Parathyroid adenoma (tissue), 2 donors: ENCODE results near the gene SREBF1.

ENCODE experiments used
- H2AFZ ChIP-seq: fragments of 300-600 bp; sonication (generic); one replicate; pipeline ENCODE4 v1.7.0; 2017; ENCODE audit warnings: antibody characterized with exemption, mild to moderate bottlenecking
- H3K27ac ChIP-seq: fragments of 300-600 bp; sonication (generic); one replicate; pipeline ENCODE4 v1.7.0; 2017
- H3K27me3 ChIP-seq: fragments of 300-600 bp; sonication (generic); one replicate; pipeline ENCODE4 v1.7.0; 2017; ENCODE audit warnings: low read length; ENCODE audit not compliant: control insufficient read depth, insufficient read depth
- H3K36me3 ChIP-seq: fragments of 300-600 bp; sonication (generic); one replicate; pipeline ENCODE4 v1.7.0; 2017; ENCODE audit warnings: low read length; ENCODE audit not compliant: control insufficient read depth, insufficient read depth
- H3K4me1 ChIP-seq: fragments of 300-600 bp; sonication (generic); one replicate; pipeline ENCODE4 v1.7.0; 2017; ENCODE audit warnings: control low read depth
- H3K4me2 ChIP-seq: fragments of 300-600 bp; sonication (generic); one replicate; pipeline ENCODE4 v1.7.0; 2017; ENCODE audit warnings: low read length
- H3K4me3 ChIP-seq: fragments of 300-600 bp; sonication (generic); one replicate; pipeline ENCODE4 v1.7.0; 2017; ENCODE audit warnings: low read depth, low read length
- H3K79me2 ChIP-seq: fragments of 300-600 bp; sonication (generic); one replicate; pipeline ENCODE4 v1.7.0; 2017; ENCODE audit warnings: control low read depth
- H3K9ac ChIP-seq: fragments of 300-600 bp; sonication (generic); one replicate; pipeline ENCODE4 v1.7.0; 2017; ENCODE audit warnings: mild to moderate bottlenecking
- H3K9me3 ChIP-seq: fragments of 300-600 bp; sonication (generic); one replicate; pipeline ENCODE4 v1.7.0; 2017; ENCODE audit warnings: low read length; ENCODE audit not compliant: control insufficient read depth
- CTCF ChIP-seq: fragments of 300-600 bp; sonication (generic); IDR thresholded peaks from one replicate; pipeline ENCODE4 v1.7.0; 2017; ENCODE audit warnings: antibody characterized with exemption, mild to moderate bottlenecking
- donor health status: primary hyperparathyroidism.

Gene SREBF1

DNA sequence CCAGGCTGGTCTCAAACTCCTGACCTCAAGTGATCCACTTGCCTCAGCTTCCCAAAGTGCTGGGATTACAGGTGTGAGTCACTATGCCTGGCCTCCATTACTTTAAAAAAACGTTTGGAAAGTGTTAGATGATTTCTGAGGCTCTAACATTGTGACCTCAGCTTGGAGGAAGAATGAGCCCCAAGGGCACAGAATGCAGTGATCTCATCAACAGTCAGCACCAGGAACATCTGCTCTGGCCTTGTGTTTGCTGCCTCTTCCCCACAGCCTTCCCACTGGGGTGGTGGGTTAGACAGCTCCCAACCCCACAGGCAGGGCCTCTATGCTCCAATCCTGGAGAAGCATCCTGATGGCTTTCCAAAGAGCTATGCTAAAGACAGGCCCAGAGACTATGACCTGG lies 37.7 kb upstream of the SREBF1 start:
- Histone ChIP-seq H3K36me3 (no peaks in the 10 kb centered on the region), H3K9ac (no peak overlapping the region), H2AFZ (no peak overlapping the region), H3K79me2 (peaks cover 3% of the 10 kb centered on the region), H3K4me3 (no peak overlapping the region), H3K9me3 (no peaks in the 10 kb centered on the region), H3K27me3 (no peaks in the 10 kb centered on the region), H3K27ac (peak overlapping the region; percentile 99), H3K4me1 (peaks cover 39% of the 10 kb centered on the region), H3K4me2 (no peak overlapping the region)
- TF ChIP-seq CTCF = no peak

DNA sequence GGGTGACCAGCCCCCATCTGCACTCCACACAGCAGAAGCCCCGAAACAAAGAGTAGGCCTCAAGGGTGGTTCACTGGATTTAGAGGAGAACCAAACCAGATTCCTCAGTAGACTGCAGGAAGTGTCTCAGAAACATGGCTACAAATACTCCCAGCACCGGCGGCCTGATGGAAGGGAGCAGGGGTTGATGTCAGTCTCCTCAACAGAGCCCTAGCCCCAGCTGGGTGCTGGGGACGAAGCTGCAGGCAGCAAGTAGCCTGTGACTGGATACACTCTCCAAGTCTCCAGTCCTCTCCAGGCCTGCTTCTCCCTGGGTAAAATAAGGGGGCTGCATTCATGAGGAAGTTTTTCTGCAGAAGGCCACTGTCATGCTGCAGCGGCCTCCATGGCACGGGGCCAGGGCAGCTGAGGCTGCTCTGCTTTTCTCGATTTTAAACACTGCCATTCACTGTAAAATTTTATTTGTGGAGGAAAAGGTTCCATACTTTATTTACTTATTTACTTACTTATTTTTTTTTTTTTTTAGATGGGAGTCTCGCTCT lies 36.7 kb upstream of the SREBF1 start:
- Histone ChIP-seq H3K27ac (no peak overlapping the region), H3K79me2 (peaks cover 3% of the 10 kb centered on the region), H3K9ac (no peak overlapping the region), H2AFZ (no peak overlapping the region), H3K4me1 (peaks cover 30% of the 10 kb centered on the region), H3K4me2 (no peak overlapping the region), H3K9me3 (no peaks in the 10 kb centered on the region), H3K4me3 (no peak overlapping the region), H3K27me3 (no peaks in the 10 kb centered on the region), H3K36me3 (no peaks in the 10 kb centered on the region)
- no peak for TF ChIP-seq CTCF

DNA sequence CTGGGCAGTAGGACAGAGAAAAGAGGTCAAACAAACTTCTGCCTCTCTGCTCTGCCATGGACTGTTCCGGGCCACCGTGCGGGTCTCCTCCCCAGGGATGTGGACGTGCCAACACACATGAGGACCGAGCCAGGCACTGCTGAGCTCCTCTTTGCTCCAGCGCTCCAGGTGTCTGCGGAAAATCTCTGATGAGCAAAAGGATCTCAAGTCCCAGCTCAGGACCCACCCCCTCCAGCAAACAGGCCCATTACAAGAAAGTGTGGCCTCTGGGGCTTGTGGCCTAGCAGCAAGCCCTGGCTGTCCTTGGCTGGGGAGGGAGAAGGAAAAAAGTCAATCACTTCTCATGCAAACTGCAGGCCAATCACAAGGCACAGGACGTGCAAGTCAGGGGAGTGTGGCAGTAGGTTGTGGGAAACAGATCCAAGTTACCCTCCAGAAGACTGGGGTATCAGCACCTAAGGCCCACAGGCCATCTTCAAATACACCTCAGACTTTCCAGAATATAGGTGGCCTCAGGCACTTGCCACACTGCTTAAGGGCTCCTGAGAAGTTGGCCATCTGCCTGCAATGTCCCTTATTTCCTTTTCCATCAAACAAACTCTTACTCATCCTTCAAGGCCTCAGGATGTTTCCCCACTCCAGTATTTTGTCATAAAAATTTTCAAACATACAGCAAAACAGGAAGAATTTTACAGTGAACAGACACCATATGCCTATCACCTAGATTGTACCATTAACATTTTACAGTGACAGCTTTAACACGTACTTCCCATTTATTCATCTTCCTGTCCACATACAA lies 36.0 kb upstream of the SREBF1 start:
- TF ChIP-seq CTCF = no peak
- Histone ChIP-seq H3K27ac (no peak overlapping the region), H3K4me3 (no peak overlapping the region)

DNA sequence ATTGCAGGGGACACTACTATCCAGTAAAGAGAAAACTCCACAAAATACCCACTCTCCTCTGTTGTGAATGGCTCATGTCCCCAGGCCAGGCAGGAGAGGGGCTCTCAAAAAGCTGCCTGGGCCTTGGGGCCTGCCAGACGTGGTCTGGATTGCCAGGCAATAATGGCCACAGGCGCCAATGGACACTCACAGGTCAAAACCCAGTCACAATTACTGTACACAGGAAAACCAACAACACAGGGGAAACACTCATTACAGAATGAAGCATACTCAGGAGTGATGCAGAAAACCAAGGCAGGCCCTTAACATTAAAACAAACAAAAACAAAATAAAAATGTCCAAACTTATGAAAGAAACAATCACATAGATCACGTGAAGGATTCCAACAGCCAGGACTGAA lies 35.1 kb upstream of the SREBF1 start:
- Histone ChIP-seq H3K4me2 (no peak overlapping the region), H3K9me3 (no peaks in the 10 kb centered on the region), H3K9ac (no peak overlapping the region), H3K79me2 (peaks cover 7% of the 10 kb centered on the region), H3K4me3 (no peak overlapping the region), H3K36me3 (no peaks in the 10 kb centered on the region), H2AFZ (no peak overlapping the region), H3K27me3 (no peaks in the 10 kb centered on the region), H3K4me1 (peaks cover 14% of the 10 kb centered on the region), H3K27ac (no peak overlapping the region)
- no peak for TF ChIP-seq CTCF

More for the DNA sequence above, 36.0 kb upstream of the SREBF1 start:
- H3K4me1 ChIP-seq = peaks cover 22% of the 10 kb centered on the region
- no peak overlapping the region for H3K4me2 ChIP-seq
- H3K9me3 ChIP-seq = no peaks in the 10 kb centered on the region
- no peaks in the 10 kb centered on the region for H3K27me3 ChIP-seq
- peaks cover 7% of the 10 kb centered on the region for H3K79me2 ChIP-seq
- no peaks in the 10 kb centered on the region for H3K36me3 ChIP-seq
- H2AFZ ChIP-seq = no peak overlapping the region
- H3K9ac ChIP-seq = no peak overlapping the region

DNA sequence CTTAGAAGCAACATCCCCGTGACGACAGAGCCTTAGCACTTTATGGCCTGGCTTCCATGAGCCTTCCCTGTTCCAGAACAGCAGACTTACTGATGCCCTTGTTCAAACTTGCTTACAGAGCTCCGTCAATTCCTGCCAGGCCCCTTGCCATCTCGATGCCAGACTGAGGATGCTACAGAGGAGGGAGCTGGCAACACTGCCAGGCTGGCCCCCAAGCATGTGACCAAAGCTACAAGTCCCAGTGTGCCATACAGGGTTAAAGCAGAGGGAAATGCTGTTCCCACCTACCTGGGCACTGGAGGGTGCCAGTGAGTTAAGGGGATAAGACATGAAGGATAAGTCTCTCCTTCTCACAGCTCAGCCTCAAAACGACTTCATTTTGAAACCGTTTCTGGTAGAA lies 33.5 kb upstream of the SREBF1 start:
- Histone ChIP-seq H2AFZ (no peak overlapping the region), H3K79me2 (peaks cover 10% of the 10 kb centered on the region), H3K4me2 (no peak overlapping the region), H3K27ac (no peak overlapping the region), H3K4me1 (no peaks in the 10 kb centered on the region), H3K9ac (no peak overlapping the region), H3K9me3 (no peaks in the 10 kb centered on the region), H3K4me3 (no peak overlapping the region), H3K36me3 (no peaks in the 10 kb centered on the region), H3K27me3 (no peaks in the 10 kb centered on the region)
- no peak for TF ChIP-seq CTCF
